Activated CD8-positive, alpha-beta memory T cell treated with anti-CD3 and anti-CD28 coated beads, Interleukin-2, amount 50 U/mL, for 1 hour (primary cell): ENCODE data around the gene PLXNA2.

Experiments used
- DNase-seq: peaks from one replicate; pipeline ENCODE4 v3.0.0-alpha.2; 2020; ENCODE audit errors: extremely low read depth

The PLXNA2 gene

DNA sequence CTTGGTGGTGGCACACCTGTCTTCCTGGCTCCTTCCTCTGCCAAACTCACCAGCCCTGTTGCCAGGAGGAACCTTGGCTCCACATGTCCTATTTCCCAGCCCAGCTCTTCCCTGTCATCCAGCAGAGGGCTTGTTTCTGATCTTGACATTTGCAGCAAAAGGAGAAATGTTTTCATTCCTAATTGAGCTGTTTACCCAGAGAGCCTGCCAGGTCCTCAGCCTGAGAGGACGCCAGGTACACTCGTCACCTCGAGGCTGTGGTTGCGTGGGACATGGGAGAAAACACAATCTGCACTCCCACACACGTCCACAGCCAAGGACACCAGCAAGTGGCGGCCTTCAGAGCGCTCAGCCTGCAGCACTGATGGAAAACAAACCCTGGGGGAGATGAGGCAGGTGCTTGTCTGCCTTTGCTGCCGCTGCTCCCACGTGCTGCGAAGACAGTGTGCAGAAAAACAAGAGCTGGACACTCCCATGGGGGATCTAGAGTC, 200.4 kb downstream of the PLXNA2 start:
- no peak for DNase-seq

DNA sequence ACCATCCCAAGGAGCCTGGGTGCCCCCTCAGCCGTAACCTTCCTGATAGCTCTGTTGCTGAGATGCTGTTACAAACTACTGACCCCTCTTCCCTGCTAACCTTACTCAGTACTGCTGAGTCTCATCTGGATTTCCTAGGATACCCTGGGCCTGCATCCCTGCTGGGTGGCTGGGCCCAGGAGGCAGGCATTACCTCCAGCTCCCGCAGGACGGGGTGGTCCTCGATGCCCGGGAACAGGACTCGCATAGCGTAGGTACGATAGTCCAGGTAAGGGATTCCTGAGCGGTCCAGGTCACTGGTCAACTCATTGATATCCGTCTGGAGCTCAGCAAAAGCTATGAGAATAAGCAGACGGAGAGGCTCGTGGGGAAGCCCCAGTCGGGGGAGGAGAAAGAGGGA, 201.3 kb downstream of the PLXNA2 start:
- DNase-seq = no peak

DNA sequence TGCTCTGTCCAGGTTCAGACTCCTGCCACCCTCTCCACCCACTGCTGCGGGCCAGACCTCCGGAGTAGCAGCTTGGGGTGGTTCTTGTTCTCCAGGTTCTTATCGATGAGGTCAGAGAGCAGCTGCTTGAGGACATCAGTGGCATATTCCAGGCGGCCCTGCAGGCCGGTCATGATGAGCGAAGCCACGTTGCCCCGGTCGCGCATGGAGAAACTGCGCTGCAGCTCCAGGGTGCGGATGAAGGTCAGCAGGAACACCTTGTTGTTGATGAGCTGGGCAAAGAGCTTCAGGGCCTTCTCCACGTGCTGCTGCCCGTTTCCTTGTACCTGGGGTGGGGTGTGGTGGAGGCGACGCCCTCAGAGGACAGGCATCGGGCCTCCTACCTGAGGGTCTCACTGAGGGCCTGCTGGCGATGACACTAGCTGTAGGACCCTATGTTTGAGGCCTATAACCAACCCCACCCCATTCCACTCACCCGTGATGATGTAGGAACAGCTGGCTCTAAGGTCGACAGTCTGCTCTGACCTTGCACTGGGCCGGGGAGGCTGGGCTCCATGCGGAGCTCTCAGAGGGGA, 202.1 kb downstream of the PLXNA2 start:
- no peak for DNase-seq

DNA sequence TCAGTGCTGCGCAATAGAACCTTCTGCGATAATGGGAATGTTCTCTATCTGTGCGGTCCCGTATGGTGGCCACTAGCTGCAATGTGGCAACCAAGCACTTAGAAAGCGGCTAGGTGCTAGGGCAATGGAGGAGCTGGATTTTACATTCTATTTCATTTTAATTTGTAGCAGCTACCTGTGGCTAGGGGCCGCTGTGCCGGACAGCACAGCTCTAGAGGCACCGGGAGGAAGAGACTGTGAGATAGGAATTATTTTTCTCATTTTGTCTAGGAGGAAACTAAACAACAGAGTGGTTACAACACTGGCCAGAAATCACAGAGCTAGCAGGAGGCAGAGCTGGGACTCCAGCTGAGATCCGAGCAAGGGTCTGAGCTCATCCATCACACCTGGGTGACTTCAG, 202.7 kb downstream of the PLXNA2 start:
- no peak for DNase-seq

DNA sequence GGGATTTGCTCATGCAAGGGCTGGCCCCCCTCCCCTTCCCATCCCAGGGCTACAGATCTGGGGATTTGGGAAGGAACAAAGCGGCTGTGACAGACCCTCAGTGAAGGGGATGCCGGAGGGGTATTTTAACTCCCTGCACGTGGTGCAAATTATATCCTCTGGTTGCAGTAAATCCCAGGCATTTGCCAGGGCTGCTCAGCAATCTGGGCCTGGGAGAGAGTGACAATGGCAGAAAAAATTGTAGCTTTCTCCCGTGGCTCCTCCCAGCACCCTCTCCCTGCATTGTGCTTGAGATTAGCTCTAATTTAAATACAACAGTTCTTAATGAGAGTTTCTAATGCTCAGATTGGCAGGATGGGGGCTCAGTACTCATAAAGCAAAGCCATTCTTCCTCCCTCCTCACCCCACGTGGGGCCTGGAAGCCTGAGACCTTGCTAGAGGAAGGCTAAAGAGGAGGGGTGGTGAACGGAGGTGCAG, 203.3 kb downstream of the PLXNA2 start:
- no peak for DNase-seq

DNA sequence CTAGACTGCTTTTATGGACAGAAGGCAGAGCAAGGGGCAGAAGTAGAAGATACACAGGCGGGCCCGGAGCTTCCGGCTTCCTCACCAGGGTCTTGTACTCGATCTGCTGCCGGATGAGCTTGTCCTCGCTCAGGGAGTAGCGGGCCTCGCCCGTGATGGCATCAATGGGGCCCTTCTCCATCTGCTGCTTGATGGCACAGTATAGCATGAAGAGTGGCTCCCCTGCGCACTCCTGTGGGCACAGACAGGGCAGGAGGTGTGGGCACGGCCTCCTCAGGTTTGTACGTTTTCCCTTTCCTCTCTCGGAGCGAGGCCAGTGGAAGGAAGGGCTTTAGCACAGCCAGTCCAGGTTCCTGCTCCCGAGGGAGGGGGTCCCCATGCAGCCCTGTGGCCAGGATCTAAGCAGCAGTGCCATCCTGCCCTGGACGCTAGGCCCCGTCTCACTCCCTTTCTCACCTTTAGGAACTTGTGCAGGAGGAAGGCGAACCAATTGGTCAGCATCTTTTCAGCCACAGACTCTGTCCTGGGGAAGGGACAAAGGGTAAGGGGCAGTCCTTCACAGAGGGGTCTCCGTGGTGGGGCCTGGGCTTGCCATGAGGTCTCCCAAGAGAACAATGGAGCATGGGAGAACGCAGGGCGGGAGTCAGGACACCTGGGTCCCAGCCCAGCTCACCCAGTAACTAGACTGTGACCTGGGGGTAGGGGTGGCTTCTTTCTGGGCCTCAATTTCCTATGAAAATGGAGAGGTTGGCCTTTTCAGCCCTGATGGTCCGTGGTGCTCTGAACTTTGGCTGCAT, 204.4 kb downstream of the PLXNA2 start:
- no peak for DNase-seq

DNA sequence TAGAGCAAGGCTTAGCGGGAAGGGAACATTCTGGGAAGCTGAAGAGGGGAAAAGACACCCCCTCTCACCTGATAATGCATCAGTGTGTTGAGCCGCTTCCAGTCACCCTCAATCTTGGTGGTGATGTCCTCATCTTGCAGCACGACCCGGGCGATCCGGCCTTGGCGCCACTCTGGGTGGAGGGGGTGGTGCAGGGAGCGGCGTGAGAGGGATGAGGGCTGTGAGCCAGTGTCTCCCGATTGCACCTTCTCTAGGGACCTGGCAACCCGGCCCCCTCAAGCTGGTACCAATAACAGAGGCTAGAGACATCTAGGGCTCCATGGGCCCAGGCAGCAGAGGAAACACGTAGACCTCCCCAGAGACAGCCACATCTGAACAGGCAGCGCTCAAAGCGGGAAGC, 205.9 kb downstream of the PLXNA2 start:
- no peak for DNase-seq

DNA sequence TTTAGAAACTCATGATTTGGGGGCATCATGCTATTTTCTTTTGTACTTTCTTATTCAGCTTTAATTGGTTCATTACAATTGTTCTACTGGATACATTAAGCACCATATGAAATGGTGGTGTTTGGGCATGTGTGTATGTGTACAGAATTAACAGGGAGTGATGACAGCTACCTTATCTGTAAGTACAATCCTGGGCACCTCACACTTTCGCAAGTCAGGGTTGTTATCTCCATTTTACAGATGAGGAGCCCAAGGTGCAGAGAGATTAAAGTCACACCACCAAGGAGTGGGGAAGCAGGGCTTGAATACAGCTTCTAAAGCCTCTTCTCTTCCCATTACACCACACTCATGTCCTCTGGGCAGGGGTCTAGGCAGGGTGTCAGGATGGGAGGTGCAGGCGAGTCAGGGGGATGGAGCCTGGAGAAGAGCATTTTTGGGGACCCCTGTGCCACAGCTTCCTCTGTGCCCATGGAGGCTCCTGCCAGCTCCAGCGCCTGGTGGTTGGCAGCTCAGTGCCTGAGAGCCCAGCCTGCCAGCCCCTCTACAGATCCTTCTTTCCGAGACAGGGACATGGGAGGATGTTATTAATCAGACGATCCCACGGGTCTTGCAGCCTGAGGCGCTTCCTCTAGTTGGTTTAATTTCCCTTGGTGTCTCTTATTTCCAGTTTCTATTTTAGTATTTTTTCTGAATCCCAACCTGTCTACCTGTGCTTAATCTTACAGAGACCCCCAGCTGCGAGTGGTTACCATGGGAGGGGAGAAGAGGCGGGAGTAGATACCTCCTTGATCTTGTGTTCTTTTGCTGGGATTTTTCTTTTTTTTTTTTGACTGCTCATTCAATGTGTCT, 207.0 kb downstream of the PLXNA2 start:
- DNase-seq = no peak

DNA sequence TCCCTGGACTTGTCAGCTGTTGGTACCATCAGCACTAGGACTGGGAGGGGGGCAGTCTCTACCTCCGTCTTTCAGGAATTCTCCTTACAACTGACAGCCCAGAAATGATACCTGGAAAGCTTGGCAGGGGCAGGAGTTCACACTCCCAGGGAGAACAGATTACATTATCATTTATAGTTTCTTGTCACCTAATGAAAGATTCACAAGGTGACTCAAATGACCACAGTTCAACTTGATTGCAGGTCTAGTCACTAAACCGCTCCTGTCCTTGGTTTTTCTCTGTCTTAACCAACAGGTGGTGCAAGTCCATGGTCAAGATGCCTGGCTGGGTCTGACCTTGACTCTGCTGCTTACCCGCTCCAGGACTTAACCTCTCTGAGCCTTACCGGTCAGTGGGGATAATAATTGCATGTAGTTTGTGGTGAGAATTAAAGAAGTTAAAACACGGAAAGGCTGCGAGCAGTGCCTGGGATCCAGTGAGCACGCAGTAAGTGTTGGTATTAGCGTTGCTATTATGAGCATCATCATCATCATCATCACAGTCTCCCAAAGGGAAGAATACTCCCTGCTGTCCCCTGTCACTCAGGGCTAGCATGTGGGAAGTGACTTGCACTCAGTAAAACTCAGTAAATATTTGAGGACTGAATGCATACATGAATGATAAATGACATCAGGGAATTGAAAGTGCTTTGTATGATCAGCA, 207.9 kb downstream of the PLXNA2 start:
- DNase-seq = no peak

DNA sequence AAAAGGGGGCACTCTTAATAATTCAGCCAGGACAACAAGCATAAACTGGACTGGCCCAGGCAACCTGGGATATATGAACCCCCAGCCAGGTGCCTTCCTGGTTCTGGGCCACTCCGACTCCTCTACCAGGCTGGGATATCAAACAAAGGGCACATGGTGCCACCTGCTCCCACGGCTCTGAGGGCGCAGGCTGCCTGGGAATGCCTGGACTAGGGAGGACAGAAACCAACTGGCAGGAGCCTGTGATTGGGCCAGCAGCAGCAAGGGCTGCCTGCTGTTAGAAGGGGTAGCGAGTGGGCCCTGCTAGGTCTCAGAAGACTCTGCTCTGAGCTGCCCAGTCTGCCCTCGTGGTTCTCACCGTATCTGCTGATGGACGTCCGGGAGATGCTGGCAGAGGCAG, 210.0 kb downstream of the PLXNA2 start:
- DNase-seq = no peak

DNA sequence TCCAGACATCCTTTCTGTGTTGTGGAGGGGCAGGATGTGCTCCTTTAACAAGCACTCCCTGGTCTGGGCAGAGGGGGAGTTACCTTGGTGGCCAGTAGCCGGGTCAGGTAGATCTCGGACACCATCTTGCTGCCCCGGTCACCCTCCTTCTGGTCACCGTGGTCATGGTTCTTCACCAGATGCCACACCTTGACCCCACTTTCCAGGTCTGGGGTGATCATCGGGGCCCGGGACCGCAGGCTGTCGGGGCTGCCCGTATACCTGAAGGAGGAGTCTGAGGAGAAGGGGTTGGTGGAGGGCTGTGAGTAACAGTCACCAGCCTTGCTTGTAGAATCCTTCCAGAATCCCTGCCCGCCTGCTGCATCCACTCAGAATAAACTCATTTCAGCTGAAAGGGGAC, 210.9 kb downstream of the PLXNA2 start:
- no peak for DNase-seq

DNA sequence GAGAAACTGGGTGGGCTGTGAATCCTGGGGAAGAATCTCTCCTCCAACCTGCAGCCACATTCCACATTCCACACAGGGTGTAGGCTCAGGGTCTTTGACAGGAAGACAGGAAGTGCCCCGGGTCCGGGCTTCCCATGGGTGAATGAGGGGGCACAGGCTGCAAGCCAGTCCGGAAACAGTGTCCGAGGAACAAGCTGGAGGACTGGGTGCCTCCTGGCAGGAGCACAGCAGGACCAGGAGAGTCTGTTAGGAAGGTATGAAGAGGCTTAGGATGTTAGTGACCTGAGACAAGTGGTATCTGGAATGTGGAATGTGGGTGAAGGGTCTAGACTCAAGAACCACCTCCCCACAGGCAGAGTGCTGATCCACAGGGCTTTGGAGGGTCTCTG, 212.3 kb downstream of the PLXNA2 start:
- DNase-seq = no peak

DNA sequence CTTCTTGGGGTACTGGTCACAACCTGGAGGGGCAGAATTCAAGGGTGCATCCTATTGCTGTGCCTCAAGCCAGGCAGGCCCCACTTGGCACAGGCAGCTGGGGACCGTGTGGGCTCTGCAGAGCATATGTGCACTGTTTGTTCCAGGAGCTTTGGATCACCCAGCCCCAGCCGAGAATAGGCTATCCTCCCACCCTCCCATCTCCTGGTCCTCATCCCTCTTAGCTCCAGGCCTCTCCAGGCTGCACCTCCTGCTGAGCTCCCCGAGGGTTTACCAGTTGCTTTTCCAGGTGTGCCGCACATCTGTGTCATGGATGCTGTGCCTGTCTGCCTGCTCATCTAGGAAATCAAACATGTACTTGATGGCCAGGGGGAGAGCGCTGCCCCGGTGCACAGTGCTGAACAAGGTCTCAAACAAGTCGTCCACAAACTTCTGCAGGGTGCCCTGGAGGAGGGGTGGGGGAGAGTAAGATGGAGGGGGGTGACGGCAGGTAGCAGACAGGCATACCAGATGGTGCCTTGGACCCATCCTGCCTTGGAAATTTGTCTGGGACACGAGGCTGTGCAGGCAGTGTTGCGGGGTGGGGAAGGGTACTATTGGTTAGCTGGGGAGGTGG, 212.8 kb downstream of the PLXNA2 start:
- no peak for DNase-seq

DNA sequence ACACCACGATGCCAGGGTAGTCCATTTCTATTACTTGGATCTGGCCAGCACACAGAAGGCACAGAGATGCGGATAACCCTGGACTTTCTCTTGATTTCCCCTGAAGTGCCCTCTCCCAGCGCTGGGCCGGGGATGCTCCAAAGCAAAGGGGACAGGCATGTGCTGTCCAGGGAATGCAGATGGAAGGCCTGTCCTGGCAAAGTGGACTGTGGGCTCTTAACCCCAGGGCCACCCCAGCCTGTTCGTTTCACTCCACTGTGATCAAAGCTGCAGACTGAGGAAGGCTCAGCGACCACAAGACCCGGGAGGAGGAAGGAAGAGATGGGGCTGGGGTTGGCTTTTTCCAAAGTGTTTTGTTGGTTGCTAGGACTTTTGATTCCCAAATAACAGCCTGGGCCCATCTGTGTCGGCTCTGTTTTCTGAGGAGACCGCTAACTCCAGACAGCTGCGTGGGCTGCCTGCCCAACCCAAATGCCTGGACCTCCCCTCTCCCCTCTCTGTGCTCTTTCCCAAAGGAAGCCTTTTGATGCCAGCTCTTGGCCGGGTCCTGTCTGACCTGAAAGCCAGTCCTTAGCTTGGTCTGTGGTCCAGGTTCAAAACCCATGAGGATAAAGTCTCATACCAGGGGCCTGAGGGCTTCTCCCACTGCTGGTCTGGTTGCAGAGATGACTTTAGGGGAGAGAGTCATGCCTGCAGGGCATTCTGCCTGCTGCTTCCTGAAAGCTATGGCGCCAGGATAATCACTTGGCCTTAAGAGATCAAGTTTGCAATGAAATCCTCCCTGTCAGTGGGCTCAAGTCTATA, 213.7 kb downstream of the PLXNA2 start:
- no peak for DNase-seq

DNA sequence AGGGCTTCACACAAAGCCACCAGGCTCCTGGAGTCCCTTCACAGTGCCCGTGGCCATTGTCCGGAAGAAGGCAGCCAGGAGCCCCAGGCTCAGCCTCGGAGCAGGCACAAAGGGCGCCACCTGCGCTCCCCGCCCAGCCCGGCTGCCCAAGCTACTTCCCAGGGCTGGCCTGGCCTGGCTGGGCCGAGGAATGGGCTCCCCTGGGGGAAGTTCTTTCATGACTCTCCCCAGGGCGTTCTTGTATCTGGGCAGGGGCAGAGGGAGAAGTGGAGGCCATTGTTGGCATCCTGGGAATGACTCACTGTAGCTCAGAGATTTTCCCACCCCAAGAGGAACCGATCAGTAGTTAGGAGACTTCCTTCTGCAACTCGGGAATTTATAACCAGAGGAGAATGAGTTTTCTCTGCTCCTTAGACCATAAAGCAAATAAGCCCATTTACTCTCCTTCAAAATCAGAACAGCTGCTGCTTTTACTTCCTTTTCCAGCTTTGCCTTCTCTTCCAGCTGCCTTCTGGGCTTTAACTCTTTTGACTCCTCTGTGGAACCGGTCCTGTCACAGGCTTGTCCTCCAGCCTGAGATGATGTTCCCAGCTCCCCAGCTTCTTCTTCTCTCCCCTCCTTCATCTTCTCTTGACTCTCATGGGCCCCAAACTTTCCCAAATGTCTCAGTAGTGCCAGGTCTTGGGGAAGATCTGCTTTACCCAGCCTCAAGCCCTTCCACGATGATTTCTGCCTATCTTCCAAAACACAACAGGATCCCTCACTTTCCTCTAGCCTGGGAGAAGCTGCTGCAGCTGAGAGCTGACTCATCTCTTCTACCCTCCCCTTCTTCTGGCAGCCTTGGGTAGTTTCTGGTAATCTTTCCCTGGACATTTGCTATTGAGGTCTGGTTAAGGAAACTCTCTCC, 214.6 kb downstream of the PLXNA2 start:
- no peak for DNase-seq

DNA sequence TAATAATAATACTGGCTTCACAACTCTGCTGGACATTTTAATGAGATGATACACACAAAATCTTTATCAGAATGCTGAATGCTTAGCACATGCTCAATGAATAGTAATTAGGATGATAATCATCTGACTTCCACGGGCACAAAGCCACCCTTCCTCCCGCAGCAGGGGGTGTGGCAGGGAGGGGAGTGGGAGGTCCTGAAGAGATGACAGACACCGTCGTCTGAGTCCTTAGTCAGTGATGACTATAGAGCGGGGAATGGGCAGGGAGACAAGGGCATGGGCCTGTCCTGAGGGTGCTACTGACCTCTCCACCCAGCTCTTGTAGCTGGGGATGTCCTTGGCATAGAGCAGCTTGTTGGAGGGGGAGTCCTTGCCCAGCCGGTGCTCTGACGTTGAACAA, 215.7 kb downstream of the PLXNA2 start:
- DNase-seq = no peak

DNA sequence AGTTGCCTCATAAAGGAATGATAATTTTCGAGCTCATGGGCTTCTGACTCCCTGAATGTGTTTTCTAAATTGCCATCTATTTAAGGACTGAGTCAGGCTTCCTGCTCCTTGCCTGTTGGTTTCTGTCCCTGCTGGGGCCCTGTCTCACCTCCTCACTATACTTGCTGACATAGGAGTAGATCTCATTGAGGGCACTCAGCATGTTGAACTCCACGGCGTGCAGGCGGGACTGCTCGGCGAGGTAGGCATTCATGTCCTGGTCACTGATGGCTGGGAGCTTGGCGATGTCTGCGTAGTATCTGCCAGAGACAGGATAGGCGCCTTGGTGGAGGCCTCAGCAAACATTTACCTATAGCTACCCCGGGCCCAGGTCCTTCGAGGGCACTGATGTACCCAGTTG, 216.3 kb downstream of the PLXNA2 start:
- no peak for DNase-seq

DNA sequence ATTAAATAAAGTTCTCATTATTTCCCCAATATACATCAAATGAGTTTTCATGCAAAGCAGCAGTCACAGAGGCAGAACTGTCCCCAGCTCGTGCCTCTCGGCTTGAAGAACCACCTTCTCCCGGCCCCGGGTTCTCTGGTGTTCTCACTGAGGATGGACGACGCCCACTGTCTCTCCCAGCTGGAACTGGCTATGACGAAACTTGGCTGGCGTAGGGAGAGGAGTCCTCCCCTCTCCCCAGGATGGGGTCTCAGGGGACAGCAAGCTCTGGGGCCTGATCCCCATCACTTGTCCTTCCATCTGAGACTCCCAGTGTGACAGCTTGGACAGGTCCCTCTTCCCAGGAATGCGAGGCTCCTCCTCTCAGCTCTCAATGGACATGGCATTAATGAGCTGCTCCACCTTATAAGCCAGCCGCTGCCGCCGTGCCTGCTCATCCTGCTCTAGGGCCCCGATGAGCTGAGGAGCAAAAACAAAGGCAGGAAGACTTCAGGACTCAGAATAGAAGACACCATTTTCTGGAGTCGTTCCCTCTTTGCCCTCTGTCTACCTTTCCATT, 217.2 kb downstream of the PLXNA2 start:
- DNase-seq = no peak

DNA sequence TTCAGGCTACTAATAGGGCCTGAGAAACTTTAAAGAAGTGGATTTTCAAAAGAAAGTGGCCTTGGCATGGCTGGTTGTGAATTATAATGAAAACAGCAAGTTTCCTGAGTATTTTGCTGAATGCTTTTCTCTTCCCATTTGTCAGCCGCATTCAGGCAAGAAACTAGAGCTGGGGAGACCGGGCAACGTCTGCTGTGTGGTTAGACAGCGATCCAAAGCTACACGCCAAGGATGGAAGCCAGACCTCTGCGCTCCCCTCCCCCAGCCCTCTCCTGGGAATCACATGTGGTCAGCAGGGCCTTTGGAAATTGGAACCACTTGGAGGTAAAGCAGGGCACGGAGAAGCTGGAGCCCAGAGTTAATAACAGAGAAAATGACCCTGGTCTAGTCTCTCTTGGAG, 219.2 kb downstream of the PLXNA2 start:
- DNase-seq = no peak
